Stimulated activated CD4-positive, alpha-beta T cell treated with anti-CD3 and anti-CD28 coated beads, Interleukin-1b, Interleukin-23, amount 100 ng/mL, for 24 hours (primary cell): ENCODE data around the gene PLOD1.
"Not testable (repeated sequence)": the region's sequence is repeated elsewhere in the genome, so short reads cannot be mapped to it uniquely, and the experiment has no call there.

Experiments
- DNase-seq, 4 experiments: peaks; one replicate each; pipeline ENCODE4 v3.0.0-alpha.2; 2020; ENCODE audit warnings: low read depth in 4 of 4, low spot score in 1 of 4

The PLOD1 gene

DNA sequence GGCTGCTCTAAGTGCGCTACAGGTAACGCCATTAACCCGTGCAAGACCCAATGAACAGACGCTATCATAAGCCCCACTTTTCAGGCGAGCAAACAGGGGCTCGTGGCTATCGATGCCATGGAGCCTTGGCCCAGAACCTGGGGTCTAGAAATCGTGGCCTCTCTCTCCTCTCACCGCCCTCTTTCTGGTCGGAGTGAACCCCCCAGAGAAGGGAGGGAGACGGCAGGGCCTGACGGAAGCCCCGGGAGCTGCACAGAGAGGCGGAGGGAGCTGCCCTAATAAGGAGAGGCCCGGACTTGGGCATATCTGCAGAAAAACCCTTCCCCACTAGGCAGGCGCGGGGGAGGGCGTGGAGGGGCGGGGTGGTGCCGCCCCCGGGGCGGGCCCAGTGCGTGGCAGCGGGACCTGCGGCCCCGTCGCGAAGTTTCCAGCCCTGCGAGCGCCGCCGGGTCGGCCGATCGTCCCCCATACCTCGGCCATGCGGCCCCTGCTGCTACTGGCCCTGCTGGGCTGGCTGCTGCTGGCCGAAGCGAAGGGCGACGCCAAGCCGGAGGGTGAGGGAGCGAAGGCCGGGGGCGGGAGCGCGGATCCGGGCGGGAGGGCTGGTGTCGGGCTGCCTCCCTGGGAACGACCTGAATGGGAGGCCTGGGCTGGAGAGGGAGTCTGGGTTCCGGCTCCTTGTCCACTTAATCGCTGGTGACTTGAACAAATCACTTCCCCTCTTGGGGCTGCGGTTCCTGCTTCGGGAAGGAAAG is at the start of gene PLOD1:
Gene PLOD1, plus strand, starts transcription at position 416 of the 755 bp plus-strand sequence. Its CDS starts 63 bp downstream, at position 479.
- peak; percentile 68 to 87 (median 76) for DNase-seq

DNA sequence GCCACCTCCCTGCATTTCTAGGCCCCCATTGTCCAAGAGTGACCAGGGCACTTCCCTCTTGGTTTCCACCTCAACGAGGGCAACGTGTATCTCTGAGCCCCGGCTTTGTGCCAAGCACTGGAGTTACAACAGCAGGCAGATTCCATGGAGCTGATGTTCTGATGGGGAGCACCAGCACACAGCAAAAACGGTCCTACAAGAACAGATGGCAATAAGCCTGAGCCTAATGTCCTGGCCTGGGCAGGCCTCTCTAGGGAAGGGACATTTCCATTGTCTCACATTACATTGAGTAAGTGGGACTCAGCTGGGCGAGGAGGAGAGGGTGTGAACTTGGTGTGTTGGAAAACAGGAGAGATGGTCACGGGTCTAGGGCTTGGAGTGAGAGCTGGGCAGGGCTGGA is 48.6 kb upstream of the PLOD1 start:
- DNase-seq = no peak

DNA sequence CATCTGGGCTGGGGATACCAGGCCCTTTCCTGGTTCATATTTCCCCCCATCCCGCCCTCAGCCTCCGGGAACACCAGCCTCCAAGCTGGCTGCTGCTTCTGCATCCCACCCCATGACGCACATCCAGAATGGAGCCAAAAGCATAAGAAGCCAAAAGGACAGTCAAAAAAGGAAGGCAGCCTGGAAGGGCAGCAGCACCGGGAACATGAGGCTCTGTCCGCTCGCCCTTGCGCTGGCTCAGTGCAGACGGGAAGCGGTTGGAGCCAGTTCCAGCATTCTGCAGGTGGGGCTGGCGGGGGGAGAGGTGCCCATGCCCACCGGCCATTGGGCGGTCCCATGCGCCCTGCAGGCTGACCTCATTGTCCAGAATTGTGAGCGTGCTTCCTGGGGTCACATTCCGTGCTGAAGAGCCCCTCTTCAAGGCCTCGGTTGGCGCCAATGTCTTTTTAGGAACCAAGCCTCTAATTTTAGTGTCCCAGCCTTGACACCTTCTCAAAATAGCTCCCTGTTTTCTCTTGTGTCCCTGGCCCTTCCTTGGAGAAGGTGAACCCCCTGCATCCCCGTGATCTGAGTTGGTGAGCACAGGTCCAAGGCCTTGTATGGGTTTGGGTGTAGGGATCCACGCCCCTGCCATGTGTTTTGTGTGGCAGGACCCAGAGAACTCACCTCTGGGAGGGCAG is 47.4 kb upstream of the PLOD1 start:
- no peak for DNase-seq

DNA sequence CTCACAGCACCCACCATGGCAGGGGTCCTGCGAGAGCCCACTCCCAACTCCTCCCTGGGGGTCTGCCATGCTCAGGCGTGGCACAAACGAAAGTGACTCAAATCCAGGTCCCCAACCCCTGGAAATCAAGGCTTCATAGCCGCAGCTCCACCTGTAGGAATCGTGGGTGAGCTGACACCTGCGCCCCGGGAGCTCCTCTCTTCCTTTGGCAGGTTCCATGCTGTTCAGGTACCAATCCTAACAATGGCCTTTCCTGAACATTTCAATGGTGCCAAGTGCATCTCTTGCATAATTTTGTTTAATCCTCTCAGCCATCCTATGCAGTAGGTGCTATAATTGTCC is 46.9 kb upstream of the PLOD1 start:
- no peak for DNase-seq

DNA sequence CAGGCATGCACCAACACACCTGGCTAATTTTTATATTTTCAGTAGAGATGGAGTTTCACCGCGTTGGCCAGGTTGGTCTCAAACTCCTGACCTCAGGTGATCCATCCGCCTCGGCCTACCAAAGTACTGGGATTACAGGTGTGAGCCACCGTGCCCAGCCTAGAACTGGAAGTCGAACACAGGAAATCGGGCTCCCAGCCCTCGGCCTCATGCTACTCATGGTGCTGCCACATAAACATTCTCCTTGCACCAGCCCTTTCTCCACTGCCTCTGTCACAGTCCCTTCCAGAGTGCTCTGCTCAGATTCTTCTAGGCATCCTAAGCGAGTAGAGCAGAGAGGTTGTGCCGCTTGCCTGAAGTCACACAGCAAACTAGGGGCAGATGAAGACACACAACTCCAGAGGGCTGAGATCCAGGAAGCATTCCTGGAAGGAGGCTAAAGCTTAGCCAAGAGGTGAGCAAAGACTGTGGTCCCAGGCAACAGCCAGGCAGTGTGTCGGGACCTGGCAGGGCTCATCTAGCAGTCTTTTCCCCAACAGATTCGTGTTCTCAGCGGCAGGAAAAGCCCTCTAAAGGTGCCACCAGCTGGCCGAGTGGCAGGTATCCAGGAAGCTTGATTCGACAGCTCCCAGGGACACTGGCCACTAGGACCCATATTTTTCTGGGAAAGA is 46.2 kb upstream of the PLOD1 start:
- DNase-seq = no peak

DNA sequence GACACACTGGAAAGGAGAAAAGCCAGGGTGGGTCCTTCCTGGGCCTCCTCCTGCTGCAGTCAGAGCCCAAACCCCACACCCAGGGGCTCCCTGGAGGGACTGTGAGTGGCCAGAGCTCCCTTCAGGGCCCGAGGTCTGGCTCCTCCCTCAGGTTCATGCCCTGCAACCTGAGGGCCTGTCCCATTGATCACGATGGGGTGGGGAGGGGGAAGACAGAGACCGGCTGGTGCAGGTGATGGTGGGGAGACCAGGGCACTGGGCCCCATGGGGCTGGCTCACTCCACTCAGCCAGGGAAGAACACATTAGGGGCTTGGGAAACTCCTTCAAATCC is 45.7 kb upstream of the PLOD1 start:
- no peak for DNase-seq

DNA sequence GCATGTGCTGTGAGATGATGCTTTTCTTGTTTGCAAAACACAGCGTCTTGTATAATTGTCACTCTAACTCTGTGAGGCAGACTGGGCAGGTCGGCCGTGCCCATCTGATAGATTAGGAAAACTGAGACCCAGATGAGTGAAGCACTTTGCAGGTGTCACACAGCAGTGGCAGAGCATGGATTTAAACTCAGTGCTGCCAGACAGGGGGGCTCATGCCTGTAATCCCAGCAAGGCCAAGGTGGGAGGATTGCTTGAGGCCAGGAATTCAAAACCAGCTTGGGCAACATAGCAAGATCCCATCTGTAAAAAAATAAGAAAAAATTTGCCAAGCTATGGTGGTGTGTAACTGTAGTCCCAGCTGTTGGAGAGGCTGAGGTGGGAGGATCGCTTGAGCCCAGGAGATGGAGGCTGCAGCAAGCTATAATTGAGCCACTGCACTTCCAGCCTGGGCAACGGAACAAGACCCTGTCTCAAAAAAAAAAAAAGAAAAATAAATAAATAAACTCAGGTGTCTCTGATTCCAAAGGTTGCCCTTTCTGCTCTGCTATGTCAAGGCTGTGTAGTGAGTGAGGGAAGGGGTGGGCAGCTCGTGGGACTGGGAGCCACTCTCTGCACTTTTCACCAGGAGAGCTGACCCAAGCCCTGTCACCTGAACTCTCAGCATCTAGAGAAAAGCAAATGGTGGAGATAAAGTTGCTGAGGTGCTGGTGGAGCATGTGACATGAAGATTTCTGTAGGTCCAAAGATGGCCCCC is 42.9 kb upstream of the PLOD1 start:
- DNase-seq = no peak

DNA sequence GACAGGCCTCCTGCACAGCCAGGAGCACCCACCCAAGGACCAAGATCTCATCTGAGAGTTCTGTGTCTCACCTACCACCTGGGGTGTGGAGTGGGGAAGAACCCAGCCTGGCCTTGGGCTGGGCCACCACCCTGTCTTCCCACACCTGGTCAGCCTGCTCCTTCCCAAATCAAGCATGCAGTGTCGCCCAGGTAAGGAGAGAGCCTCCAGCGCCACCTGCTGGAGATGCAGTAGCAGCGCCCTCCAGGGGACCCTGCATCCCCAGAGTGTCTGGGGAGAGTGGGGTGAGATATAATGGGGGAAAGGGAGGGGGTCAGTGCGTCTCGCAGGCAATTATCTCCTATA is 40.6 kb upstream of the PLOD1 start:
- peak in 3 of 4 experiments; percentile 51 to 54 (median 53) for DNase-seq

DNA sequence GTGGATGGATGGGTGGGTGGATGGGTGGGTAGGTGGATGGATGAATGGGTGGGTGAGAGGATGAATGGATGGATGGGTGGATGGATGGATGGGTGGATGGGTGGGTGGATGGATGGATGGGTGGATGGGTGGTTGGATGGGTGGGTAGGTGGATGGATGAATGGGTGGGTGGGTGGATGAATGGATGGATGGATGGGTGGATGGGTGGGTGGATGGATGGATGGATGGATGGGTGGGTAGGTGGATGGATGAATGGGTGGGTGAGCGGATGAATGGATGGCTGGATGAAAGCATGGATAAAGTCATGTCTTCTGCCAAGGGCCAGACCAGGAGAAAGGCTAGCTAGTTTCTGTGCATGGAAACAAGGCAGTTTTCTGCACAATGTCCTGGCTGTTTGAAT is 40.0 kb upstream of the PLOD1 start:
- not testable (repeated sequence) for DNase-seq

DNA sequence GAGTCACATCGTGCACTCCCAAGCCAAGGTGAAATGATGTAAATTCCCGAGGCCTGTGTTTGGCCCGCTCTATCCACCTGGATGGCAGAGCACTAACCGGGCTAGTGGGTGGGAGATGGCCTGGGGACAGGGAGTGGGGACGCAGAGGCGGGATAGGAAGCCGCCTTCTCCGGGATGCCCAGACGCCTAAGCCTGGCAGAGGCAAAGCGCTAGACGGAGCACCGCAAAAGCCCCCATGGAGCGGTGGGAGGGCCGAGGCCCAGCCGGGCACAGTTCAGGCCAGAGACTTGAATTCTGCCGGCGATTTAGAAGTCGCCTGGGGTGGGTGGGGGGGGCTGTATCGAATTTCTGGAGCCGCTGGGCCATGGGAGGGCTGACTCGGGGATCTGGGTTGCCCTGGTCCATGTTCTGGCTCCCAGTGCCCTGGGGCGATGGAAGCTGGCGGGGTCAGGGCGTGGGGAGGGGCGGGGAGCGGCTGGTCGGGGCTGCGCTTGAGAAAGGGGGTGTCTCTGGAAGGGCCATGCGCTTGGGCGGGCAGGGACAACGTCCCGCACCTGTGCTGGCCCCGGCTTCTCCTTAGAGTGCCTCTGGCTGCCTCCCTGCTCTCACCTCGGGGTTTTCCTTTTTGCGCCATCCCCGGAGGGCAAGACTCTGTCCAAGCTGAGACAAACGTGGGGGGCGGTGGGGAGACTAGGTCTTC is 36.3 kb upstream of the PLOD1 start:
- no peak for DNase-seq

DNA sequence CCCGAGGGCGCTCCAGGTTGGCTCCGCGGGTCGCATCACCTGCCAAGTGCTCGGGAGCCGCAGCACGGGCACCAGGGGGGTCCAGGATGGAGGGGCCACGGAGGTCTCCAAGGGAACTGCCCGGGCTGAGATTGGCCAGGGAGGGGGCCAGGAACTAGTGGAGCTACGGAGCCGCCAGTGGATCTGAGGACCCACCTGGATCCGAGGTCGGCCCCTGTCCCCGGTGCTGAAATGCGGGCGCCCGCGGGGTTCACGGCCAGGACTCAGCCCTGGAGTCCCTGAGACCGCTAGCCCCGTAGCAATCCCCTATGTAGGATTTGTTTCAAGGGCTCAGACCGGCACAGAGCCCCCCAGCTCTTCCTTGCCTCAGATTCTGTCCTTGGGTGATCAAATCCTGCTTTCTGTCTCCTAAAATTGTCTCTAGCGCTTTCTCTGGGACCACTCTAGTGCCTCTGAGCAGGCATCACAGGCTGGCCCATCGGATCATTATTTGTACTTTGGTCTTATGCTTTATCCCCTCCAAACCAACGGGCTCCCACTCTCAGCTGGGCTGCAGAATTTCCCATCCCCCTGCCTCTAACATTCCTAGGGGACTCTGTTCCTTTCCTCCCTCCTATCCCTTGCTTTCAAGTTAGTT is 35.6 kb upstream of the PLOD1 start:
- no peak for DNase-seq

DNA sequence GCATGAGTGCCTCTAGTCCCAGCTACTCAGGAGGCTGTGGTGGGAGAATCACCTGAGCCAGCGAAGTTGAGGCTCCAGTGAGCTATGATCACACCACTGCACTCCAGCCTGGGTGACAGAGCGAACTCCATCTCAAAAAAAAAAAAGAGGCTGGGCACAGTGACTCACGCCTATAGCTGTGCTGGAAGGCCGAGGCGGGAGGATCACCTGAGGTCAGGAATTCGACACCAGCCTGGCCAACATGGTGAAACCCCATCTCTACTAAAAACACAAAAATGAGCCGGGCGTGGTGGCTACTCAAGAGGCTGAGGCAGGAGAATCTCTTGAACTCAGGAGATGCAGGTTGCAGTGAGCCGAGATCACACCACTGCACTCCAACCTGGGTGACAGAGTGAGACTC is 33.1 kb upstream of the PLOD1 start:
- not testable (repeated sequence) for DNase-seq

DNA sequence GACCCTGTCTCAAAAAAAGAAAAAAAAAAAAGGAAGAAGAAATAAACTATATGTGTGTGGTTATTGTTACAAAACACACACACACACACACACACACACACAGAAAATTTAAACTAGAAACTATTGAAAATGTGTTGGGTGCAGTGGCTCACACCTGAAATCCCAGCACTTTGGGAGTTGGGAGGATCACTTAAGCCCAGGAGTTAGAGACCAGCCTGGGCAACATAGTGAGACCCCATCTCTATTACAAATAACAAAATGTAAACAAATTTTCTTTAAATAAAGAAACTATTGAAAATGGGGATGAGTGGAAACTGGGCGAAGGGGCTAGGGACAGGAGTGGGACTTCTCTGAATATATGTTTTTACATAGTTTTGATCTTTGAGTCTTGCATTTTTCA is 31.3 kb upstream of the PLOD1 start:
- DNase-seq = no peak

DNA sequence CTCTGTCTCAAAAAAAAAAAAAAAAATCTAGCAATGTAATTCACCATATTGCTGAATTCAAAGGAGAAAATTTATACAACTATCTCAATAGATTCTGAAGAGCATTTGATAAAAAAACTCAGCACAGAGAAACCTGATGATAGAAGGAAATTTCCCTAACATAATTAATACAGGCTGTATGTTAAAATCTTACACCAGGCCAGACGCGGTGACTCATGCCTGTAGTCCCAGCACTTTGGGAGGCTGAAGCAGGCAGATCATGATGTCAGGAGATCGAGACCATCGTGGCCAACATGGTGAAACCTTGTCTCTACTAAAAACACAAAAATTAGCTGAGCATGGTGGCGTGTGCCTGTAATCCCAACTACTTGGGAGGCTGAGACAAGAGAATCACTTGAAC is 30.4 kb upstream of the PLOD1 start:
- DNase-seq = not testable (repeated sequence)

DNA sequence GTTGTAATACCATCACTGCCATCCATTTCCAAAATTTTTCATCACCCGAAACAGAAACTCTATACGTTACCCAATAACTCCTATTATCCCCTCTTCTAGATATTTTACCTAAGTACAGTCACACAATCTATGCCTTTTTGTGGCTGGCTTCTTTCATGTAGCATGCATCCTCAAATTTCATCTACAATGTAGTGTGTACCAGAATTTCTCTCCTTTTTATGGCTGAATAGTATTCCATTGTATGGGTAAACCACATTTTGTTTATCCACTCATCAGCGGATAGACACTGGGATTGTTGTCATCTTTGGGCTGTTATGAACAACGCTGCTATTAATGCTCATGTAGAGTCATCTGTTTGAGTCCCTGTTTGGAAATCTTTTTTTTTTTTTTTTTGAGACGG is 29.5 kb upstream of the PLOD1 start:
- no peak for DNase-seq

DNA sequence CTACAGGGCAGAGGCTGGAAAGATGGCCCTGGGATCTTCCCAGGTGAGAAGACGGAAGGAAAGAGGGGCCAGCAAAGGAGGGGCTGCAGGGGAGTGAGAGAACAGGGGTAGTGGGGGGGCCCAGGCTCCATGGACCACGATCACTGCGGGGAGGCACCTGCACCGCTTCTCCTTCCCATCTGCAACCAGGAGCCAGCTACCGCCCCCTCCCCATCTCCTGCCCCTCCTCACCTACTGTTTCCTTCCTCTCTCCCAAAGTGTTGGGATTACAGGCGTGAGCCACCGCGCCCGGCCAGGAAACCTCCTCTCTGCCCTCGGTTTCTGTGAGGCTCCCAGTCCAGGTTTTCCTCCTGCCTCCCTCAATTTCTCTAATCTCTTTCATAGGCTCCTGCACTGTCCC is 27.6 kb upstream of the PLOD1 start:
- no peak for DNase-seq

DNA sequence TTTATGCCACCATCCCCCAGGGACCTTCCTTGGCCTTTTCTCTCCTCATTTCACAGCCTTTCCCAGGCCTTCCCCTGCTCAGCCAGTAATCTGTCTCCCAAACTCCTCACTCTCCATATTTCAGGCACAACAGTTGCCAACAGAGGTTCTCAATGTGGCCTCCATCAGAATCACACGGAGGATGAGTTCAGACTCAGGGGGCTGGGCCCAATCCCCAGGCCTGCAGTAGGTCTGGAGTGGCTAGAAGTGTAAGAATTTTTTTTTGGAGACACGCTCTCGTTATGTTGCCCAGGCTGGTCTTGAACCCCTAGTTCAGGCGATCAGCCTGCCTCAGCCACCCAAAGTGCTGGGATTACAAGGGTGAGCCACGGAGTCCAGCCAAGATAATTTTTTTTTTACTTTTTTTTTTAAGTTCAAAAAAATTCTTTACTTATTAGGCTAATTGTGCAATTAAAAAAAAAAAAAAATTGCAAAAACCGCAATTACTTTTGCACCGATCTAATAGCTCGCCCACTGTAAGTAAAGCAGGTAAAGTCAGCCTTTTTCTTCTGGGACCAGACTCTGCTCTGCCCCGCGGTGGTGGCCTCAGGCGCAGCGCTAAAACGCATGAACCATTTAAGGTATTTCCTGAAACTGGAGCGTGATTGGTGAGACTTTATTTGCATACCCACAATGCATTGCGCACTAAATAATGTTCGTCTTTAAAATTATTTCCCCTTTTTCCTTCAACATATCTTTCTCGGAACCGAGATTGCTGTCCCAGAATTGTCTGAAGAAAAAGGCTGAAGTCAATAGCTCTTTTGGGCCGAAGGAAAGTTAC is 27.0 kb upstream of the PLOD1 start:
- peak; percentile 68 to 83 (median 76) for DNase-seq

DNA sequence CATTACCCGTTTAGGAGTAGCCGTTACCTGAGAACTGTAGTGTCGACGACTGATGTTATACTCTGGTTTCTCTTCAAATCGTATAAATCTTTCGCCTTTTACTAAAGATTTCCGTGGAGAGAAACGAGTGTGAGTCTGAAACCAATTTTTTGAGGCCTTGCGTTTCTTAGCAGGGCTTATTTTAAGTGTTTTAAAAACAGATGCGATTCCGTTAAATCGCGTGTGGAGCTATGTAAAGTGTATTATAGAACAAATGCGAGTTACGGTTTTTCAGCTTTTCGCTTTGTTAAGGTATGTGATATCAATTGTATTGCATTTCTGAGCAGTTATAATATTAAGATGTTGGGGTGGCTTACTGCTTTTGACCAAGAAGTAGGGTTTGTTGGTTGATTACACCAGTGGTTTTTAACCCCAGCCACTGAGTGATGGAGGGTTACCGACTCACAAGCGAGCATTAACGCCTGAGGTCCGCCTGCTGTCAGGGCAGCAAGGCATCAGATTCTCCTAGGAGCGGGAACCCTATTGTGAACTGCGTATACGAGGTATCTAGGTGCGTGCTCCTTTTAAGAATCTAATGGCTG is 26.3 kb upstream of the PLOD1 start:
- peak; percentile 53 to 62 (median 60) for DNase-seq

DNA sequence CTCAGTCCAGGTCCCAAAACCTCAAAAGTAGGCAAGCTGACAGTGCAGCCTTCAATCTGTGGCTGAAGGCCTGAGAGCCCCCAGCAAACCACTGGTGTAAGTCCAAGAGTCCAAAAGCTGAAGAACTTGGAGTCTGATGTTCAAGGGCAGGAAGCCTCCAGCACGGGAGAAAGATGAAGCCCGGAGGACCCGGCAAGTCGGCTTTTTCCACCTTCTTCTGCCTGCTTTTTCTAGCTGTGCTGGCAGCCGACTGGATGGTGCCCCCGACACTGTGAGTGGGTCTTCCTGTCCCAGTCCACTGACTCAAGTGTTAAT is 23.6 kb upstream of the PLOD1 start:
- not testable (repeated sequence) for DNase-seq

DNA sequence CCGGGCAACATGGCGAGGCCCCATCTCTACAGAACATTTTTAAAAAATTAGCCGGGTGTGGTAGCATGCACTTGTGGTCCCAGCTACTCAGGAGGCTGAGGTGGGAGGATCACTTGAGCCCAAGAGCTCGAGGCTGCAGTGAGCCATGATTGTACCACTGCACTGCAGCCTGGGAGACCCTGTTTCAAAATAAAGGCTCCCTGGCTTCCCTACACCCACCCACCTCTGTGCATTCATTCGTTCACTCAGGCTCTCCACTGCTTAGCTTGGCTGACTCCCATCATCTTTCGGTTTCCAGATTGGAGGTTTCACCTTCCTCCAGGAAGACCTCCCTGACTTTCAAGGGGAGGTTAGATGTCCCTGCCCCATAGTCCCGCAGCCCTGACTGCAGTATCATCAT is 22.5 kb upstream of the PLOD1 start:
- no peak for DNase-seq
